ENCODE results near the gene NUP155.
"Not testable (repeated sequence)": the region's sequence is repeated elsewhere in the genome, so short reads cannot be mapped to it uniquely, and the experiment has no call there.

GRCh38 chr5:37342741-37343140 is 28.2 kb downstream of the NUP155 start:
- TF ChIP-seq, protein P1, sequence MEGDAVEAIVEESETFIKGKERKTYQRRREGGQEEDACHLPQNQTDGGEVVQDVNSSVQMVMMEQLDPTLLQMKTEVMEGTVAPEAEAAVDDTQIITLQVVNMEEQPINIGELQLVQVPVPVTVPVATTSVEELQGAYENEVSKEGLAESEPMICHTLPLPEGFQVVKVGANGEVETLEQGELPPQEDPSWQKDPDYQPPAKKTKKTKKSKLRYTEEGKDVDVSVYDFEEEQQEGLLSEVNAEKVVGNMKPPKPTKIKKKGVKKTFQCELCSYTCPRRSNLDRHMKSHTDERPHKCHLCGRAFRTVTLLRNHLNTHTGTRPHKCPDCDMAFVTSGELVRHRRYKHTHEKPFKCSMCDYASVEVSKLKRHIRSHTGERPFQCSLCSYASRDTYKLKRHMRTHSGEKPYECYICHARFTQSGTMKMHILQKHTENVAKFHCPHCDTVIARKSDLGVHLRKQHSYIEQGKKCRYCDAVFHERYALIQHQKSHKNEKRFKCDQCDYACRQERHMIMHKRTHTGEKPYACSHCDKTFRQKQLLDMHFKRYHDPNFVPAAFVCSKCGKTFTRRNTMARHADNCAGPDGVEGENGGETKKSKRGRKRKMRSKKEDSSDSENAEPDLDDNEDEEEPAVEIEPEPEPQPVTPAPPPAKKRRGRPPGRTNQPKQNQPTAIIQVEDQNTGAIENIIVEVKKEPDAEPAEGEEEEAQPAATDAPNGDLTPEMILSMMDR (IDR thresholded peaks at IDR 0.05): not testable (repeated sequence)
- not testable (repeated sequence) for TF ChIP-seq EP300, POLR2A (IDR thresholded peaks at IDR 0.05)
